DND-41 (cell line): ENCODE measurements around the gene COLGALT1.

Experiments
- CTCF ChIP-seq: IDR thresholded peaks from 2 replicates; pipeline ENCODE4 v1.5.1; 2012; ENCODE audit warnings: borderline replicate concordance, low read length, moderate library complexity, mild to moderate bottlenecking; ENCODE audit not compliant: poor library complexity, severe bottlenecking; ENCODE audit errors: extremely low read depth
- EZH2 ChIP-seq: IDR thresholded peaks from 3 replicates; pipeline ENCODE4 v1.6.1; 2012; ENCODE audit warnings: borderline replicate concordance, low read depth, mild to moderate bottlenecking, moderate library complexity, low read length, inconsistent platforms; ENCODE audit not compliant: severe bottlenecking

GRCh38 chr19:17532116-17532515, 23.3 kb upstream of the COLGALT1 start:
- TF ChIP-seq CTCF, result no peak
- TF ChIP-seq EZH2, result no peak
